Panc1 (cell line): ENCODE measurements around the gene EDC3. TPM values are rescaled to one million over a fixed set of nuclear protein-coding genes. Genes with fewer than 3 reads are reported as not detected.
A peak's percentile ranks its signal among the peaks of the same experiment; 100 is the strongest.

Source experiments
- ATAC-seq: fragments of 200-7000 bp; cut with Tn5 transposase; 2 replicates; pipeline ENCODE4 v1.9.1; 2020; ENCODE audit warnings: mild to moderate bottlenecking, moderate library complexity
- BruUV-seq: library from RNA; stranded (reverse); fragments of 400-500 nt; replicated peaks from 2 replicates; lab custom pipeline; 2021; lab: Mats Ljungman, UMichigan
- CTCF ChIA-PET: fragments of 300-600 bp; sonication (Branson Sonifier 250); formaldehyde crosslinking; loops from one replicate; lab custom pipeline; 2022; ENCODE audit warnings: antibody characterized with exemption; lab: Charles Lee
- POLR2A ChIA-PET: fragments of 300-600 bp; sonication (Branson Sonifier 250); formaldehyde crosslinking; loops from one replicate; lab custom pipeline; 2022; ENCODE audit warnings: antibody characterized with exemption; lab: Charles Lee
- DNase-seq: peaks from one replicate; pipeline ENCODE4 v3.0.0-alpha.2; 2010; ENCODE audit warnings: low read depth, low spot score
- H3K27ac ChIP-seq: 2 replicates; pipeline ENCODE4 v1.5.1; 2011; ENCODE audit warnings: mild to moderate bottlenecking, low read length, inconsistent platforms
- H3K27me3 ChIP-seq: fragments of 200-500 bp; sonication (Bioruptor generic); 2 replicates; pipeline ENCODE4 v1.6.0; 2014; ENCODE audit warnings: low read length, inconsistent platforms; ENCODE audit not compliant: control insufficient read depth, insufficient read depth
- H3K36me3 ChIP-seq: fragments of 200-500 bp; sonication (Bioruptor generic); 2 replicates; pipeline ENCODE4 v1.5.1; 2014; ENCODE audit warnings: inconsistent platforms, mild to moderate bottlenecking, low read length, moderate library complexity; ENCODE audit not compliant: control insufficient read depth, insufficient read depth
- H3K4me1 ChIP-seq: 2 replicates; pipeline ENCODE4 v1.5.1; 2011; ENCODE audit warnings: inconsistent platforms, mild to moderate bottlenecking, low read length, moderate library complexity; ENCODE audit not compliant: control insufficient read depth, insufficient read depth
- H3K4me3 ChIP-seq, 2 experiments: 2 replicates each; pipeline ENCODE4 v1.5.1; 2011 to 2012; ENCODE audit warnings: low read depth in 2 of 2, low read length in 2 of 2, mild to moderate bottlenecking in 2 of 2, inconsistent platforms in 1 of 2, moderate library complexity in 1 of 2
- H3K9me3 ChIP-seq: fragments of 200-500 bp; sonication (Bioruptor generic); 2 replicates; pipeline ENCODE4 v1.5.1; 2014; ENCODE audit warnings: low read depth, mild to moderate bottlenecking, inconsistent platforms, low read length, moderate library complexity; ENCODE audit not compliant: control insufficient read depth, insufficient read depth
- CTCF ChIP-seq: fragments of 450-650 bp; IDR thresholded peaks from 2 replicates; pipeline ENCODE4 v1.5.1; 2017; ENCODE audit warnings: mild to moderate bottlenecking
- POLR2AphosphoS5 ChIP-seq: IDR thresholded peaks from 2 replicates; pipeline ENCODE4 v1.6.1; 2012; ENCODE audit warnings: mild to moderate bottlenecking, low read depth, low read length, moderate library complexity
- REST ChIP-seq, 2 experiments: IDR thresholded peaks; 2 replicates each; pipeline ENCODE4 v1.6.1; 2011 to 2012; ENCODE audit warnings: low read depth in 2 of 2, control low read depth in 1 of 2, low read length in 1 of 2, mild to moderate bottlenecking in 1 of 2, moderate library complexity in 1 of 2; ENCODE audit not compliant: insufficient read depth in 1 of 2
- SIN3A ChIP-seq: IDR thresholded peaks from 2 replicates; pipeline ENCODE4 v1.6.1; 2012; ENCODE audit warnings: low read depth, mild to moderate bottlenecking, low read length, moderate library complexity, borderline replicate concordance; ENCODE audit not compliant: insufficient read depth
- TCF7L2 ChIP-seq: IDR thresholded peaks from 2 replicates; pipeline ENCODE4 v1.6.1; 2011; ENCODE audit warnings: mild to moderate bottlenecking, low read depth, low read length, inconsistent platforms
- in situ Hi-C: cut with HindIII; loops from 2 replicates; pipeline ENCODE4 v1.10.0; 2016; ENCODE audit warnings: low sequenced_read_pairs, low pct_unique_long_range_greater_than_20kb
- intact Hi-C: fragments of 100-400 bp; cut with micrococcal nuclease; formaldehyde crosslinking; loops from one replicate; pipeline ENCODE4 v1.10.0; 2022; ENCODE audit not compliant: unreplicated experiment
- total RNA-seq: library from RNA; stranded (reverse); gene quantifications from one replicate; pipeline ENCODE4 v1.2.1, GENCODE V29; 2021; ENCODE audit not compliant: unreplicated experiment

EDC3 gene
- total RNA-seq, 1 experiment from 2014 or later, result 45.5 TPM

- intact Hi-C loops (no loop called here), in situ Hi-C loops (no loop called here)
- H3K36me3 ChIP-seq, result no peaks in the 10 kb centered on the region
- peaks cover 2% of the 10 kb centered on the region; the same call in 1 of the 2 replicates for H3K27me3 ChIP-seq
- H3K4me3 ChIP-seq, result no peak overlapping the region
- H3K4me1 ChIP-seq, result no peaks in the 10 kb centered on the region
- BruUV-seq, result no TSS peak
- TF ChIP-seq REST (IDR thresholded peaks at IDR 0.05; ENCODE audit: insufficient read depth in 1 of 2, low read depth in 2 of 2, low read length in 1 of 2) (no peak), TCF7L2 (no peak), SIN3A (no peak), CTCF (no peak), POLR2AphosphoS5 (no peak)
- no peak for DNase-seq
- CTCF ChIA-PET, result interaction anchor here (0.6 kb wide), 1 partner anchor 44 kb away, joined by 4 read pairs; no protein-coding TSS in a partner anchor
- POLR2A ChIA-PET, result no interaction called here
- no peak for ATAC-seq
- H3K9me3 ChIP-seq, result no peaks in the 10 kb centered on the region
- H3K27ac ChIP-seq, result no peak overlapping the region
These were observed 28.9 kb upstream of the EDC3 start for GRCh38 chr15:74724570-74725224.

- no TSS peak for BruUV-seq
- intact Hi-C loops, result no loop called here
- DNase-seq (peak; percentile 32), ATAC-seq (peak; percentile 34; the same call in 1 of the 2 replicates)
- no peak for TF ChIP-seq POLR2AphosphoS5
- TF ChIP-seq TCF7L2, result no peak
- TF ChIP-seq SIN3A, result no peak
- TF ChIP-seq REST (IDR thresholded peaks at IDR 0.05; ENCODE audit: insufficient read depth in 1 of 2, low read depth in 2 of 2, low read length in 1 of 2), result no peak
- no peak for TF ChIP-seq CTCF
- in situ Hi-C loops, result no loop called here
- ChIA-PET POLR2A (interaction anchor here (0.6 kb wide), 2 partner anchors 71 to 170 kb away, joined by 5 to 6 read pairs; no protein-coding TSS in a partner anchor), CTCF (no interaction called here)
- Histone ChIP-seq H3K4me3 (no peak overlapping the region), H3K36me3 (no peaks in the 10 kb centered on the region), H3K4me1 (no peaks in the 10 kb centered on the region), H3K27me3 (peaks cover 2% of the 10 kb centered on the region; the same call in 1 of the 2 replicates), H3K27ac (no peak overlapping the region), H3K9me3 (no peaks in the 10 kb centered on the region)
These were observed 28.0 kb upstream of the EDC3 start for GRCh38 chr15:74723754-74724334.
